Ecto neural progenitor cell (in vitro differentiated cells): ENCODE data around the gene BST2.

Experiments used
- DNase-seq: peaks from one replicate; pipeline ENCODE4 v3.0.0-alpha.2; 2018; ENCODE audit warnings: low spot score

BST2 gene

GRCh38 chr19:17405250-17406045 is at the start of gene BST2:
Gene BST2, minus strand, starts transcription at chr19:17405630. Its CDS starts 55 bp downstream, at chr19:17405575.
- no peak for DNase-seq

GRCh38 chr19:17454576-17455071 is 49.2 kb upstream of the BST2 start:
- no peak for DNase-seq

GRCh38 chr19:17451820-17452219 is 46.4 kb upstream of the BST2 start:
- DNase-seq: no peak

GRCh38 chr19:17450264-17451075 is 45.0 kb upstream of the BST2 start:
- DNase-seq: no peak

- peak; percentile 80 for DNase-seq
These were observed 42.9 kb upstream of the BST2 start, which contains the start of gene TMEM221 for GRCh38 chr19:17448131-17448967. Gene TMEM221, minus strand, starts transcription at chr19:17448668. Its CDS starts 206 bp downstream, at chr19:17448462.

- DNase-seq: no peak
These were observed 42.3 kb upstream of the BST2 start for GRCh38 chr19:17447704-17448130.

GRCh38 chr19:17445526-17446165 is 40.2 kb upstream of the BST2 start:
- DNase-seq: no peak

GRCh38 chr19:17441241-17442021 is 36.0 kb upstream of the BST2 start:
- DNase-seq: no peak

- no peak for DNase-seq
These were observed 31.4 kb upstream of the BST2 start for GRCh38 chr19:17436874-17437267.

GRCh38 chr19:17436094-17436873 is 30.9 kb upstream of the BST2 start:
- no peak for DNase-seq

- DNase-seq: no peak
These were observed 29.8 kb upstream of the BST2 start for GRCh38 chr19:17435218-17435617.

- no peak for DNase-seq
These were observed 26.0 kb upstream of the BST2 start for GRCh38 chr19:17431417-17431816.

- DNase-seq: no peak
These were observed 24.2 kb upstream of the BST2 start for GRCh38 chr19:17429641-17430113.

GRCh38 chr19:17424743-17425365 is 19.4 kb upstream of the BST2 start:
- DNase-seq: peak; percentile 92

- no peak for DNase-seq
These were observed 18.2 kb upstream of the BST2 start for GRCh38 chr19:17423429-17424208.

- no peak for DNase-seq
These were observed 16.5 kb upstream of the BST2 start for GRCh38 chr19:17421942-17422341.

GRCh38 chr19:17420475-17420924 is 15.1 kb upstream of the BST2 start:
- DNase-seq: peak; percentile 72
